Parathyroid adenoma (tissue), 2 donors: ENCODE data around the gene ENDOD1.
"Not testable (repeated sequence)": the region's sequence is repeated elsewhere in the genome, so short reads cannot be mapped to it uniquely, and the experiment has no call there.

Source experiments
- H2AFZ ChIP-seq: fragments of 300-600 bp; sonication (generic); one replicate; pipeline ENCODE4 v1.7.0; 2017; ENCODE audit warnings: antibody characterized with exemption, mild to moderate bottlenecking
- H3K27ac ChIP-seq: fragments of 300-600 bp; sonication (generic); one replicate; pipeline ENCODE4 v1.7.0; 2017
- H3K27me3 ChIP-seq: fragments of 300-600 bp; sonication (generic); one replicate; pipeline ENCODE4 v1.7.0; 2017; ENCODE audit warnings: low read length; ENCODE audit not compliant: control insufficient read depth, insufficient read depth
- H3K36me3 ChIP-seq: fragments of 300-600 bp; sonication (generic); one replicate; pipeline ENCODE4 v1.7.0; 2017; ENCODE audit warnings: low read length; ENCODE audit not compliant: control insufficient read depth, insufficient read depth
- H3K4me1 ChIP-seq: fragments of 300-600 bp; sonication (generic); one replicate; pipeline ENCODE4 v1.7.0; 2017; ENCODE audit warnings: control low read depth
- H3K4me2 ChIP-seq: fragments of 300-600 bp; sonication (generic); one replicate; pipeline ENCODE4 v1.7.0; 2017; ENCODE audit warnings: low read length
- H3K4me3 ChIP-seq: fragments of 300-600 bp; sonication (generic); one replicate; pipeline ENCODE4 v1.7.0; 2017; ENCODE audit warnings: low read depth, low read length
- H3K79me2 ChIP-seq: fragments of 300-600 bp; sonication (generic); one replicate; pipeline ENCODE4 v1.7.0; 2017; ENCODE audit warnings: control low read depth
- H3K9ac ChIP-seq: fragments of 300-600 bp; sonication (generic); one replicate; pipeline ENCODE4 v1.7.0; 2017; ENCODE audit warnings: mild to moderate bottlenecking
- H3K9me3 ChIP-seq: fragments of 300-600 bp; sonication (generic); one replicate; pipeline ENCODE4 v1.7.0; 2017; ENCODE audit warnings: low read length; ENCODE audit not compliant: control insufficient read depth
- CTCF ChIP-seq: fragments of 300-600 bp; sonication (generic); IDR thresholded peaks from one replicate; pipeline ENCODE4 v1.7.0; 2017; ENCODE audit warnings: antibody characterized with exemption, mild to moderate bottlenecking
- donor health status: primary hyperparathyroidism.

ENDOD1 gene

GRCh38 chr11:95128602-95129001, 39.0 kb downstream of the ENDOD1 start:
- no peaks in the 10 kb centered on the region for H3K27me3 ChIP-seq
- no peak overlapping the region for H3K27ac ChIP-seq
- H3K79me2 ChIP-seq = no peaks in the 10 kb centered on the region
- no peak overlapping the region for H3K9ac ChIP-seq
- H2AFZ ChIP-seq = no peak overlapping the region
- H3K4me2 ChIP-seq = no peak overlapping the region
- no peaks in the 10 kb centered on the region for H3K36me3 ChIP-seq
- no peak for TF ChIP-seq CTCF
- no peak overlapping the region for H3K4me3 ChIP-seq
- H3K4me1 ChIP-seq = no peaks in the 10 kb centered on the region
- no peaks in the 10 kb centered on the region for H3K9me3 ChIP-seq

GRCh38 chr11:95132956-95133355, 43.3 kb downstream of the ENDOD1 start:
- Histone ChIP-seq H3K27ac (no peak overlapping the region), H3K4me1 (peaks cover 9% of the 10 kb centered on the region), H3K4me3 (no peak overlapping the region), H3K36me3 (no peaks in the 10 kb centered on the region), H2AFZ (no peak overlapping the region), H3K27me3 (no peaks in the 10 kb centered on the region), H3K4me2 (no peak overlapping the region), H3K9ac (no peak overlapping the region), H3K79me2 (no peaks in the 10 kb centered on the region), H3K9me3 (no peaks in the 10 kb centered on the region)
- no peak for TF ChIP-seq CTCF

GRCh38 chr11:95134491-95134890, 44.8 kb downstream of the ENDOD1 start:
- Histone ChIP-seq H3K27ac (peak overlapping the region; percentile 60), H3K27me3 (no peaks in the 10 kb centered on the region)

GRCh38 chr11:95135155-95135554, 45.5 kb downstream of the ENDOD1 start:
- H3K4me1 ChIP-seq = peaks cover 9% of the 10 kb centered on the region
- H3K4me3 ChIP-seq = no peak overlapping the region
- H3K36me3 ChIP-seq = no peaks in the 10 kb centered on the region
- no peak for TF ChIP-seq CTCF
- H2AFZ ChIP-seq = no peak overlapping the region
- H3K9ac ChIP-seq = no peak overlapping the region
- H3K9me3 ChIP-seq = no peaks in the 10 kb centered on the region
- H3K27me3 ChIP-seq = no peaks in the 10 kb centered on the region
- peak overlapping the region; percentile 60 for H3K27ac ChIP-seq
- no peaks in the 10 kb centered on the region for H3K79me2 ChIP-seq
- H3K4me2 ChIP-seq = no peak overlapping the region

More at GRCh38 chr11:95134491-95134890, 44.8 kb downstream of the ENDOD1 start:
- Histone ChIP-seq H3K9me3 (no peaks in the 10 kb centered on the region), H3K4me3 (no peak overlapping the region), H2AFZ (peak overlapping the region; percentile 22), H3K4me2 (peak overlapping the region; percentile 16), H3K36me3 (no peaks in the 10 kb centered on the region), H3K9ac (no peak overlapping the region), H3K79me2 (no peaks in the 10 kb centered on the region), H3K4me1 (peaks cover 9% of the 10 kb centered on the region)
- no peak for TF ChIP-seq CTCF

GRCh38 chr11:95135880-95136279, 46.2 kb downstream of the ENDOD1 start:
- Histone ChIP-seq H3K27ac (no peak overlapping the region), H3K79me2 (no peaks in the 10 kb centered on the region), H3K4me2 (no peak overlapping the region), H3K9ac (no peak overlapping the region), H3K4me3 (no peak overlapping the region), H3K27me3 (no peaks in the 10 kb centered on the region), H3K36me3 (no peaks in the 10 kb centered on the region), H3K9me3 (no peaks in the 10 kb centered on the region), H2AFZ (no peak overlapping the region), H3K4me1 (peaks cover 9% of the 10 kb centered on the region)
- no peak for TF ChIP-seq CTCF

- not testable (repeated sequence) for H3K9me3 ChIP-seq, H3K36me3 ChIP-seq, H2AFZ ChIP-seq, H3K9ac ChIP-seq, H3K4me3 ChIP-seq, H3K79me2 ChIP-seq, H3K27me3 ChIP-seq, H3K4me2 ChIP-seq, H3K4me1 ChIP-seq, H3K27ac ChIP-seq
These were observed 47.1 kb downstream of the ENDOD1 start for GRCh38 chr11:95136747-95137146.
